Retina (tissue), 1 donor: ENCODE results near the gene PRLHR.
A peak's percentile ranks its signal among the peaks of the same experiment; 100 is the strongest.
"Not testable (repeated sequence)": the region's sequence is repeated elsewhere in the genome, so short reads cannot be mapped to it uniquely, and the experiment has no call there.

Experiments used
- DNase-seq: peaks from one replicate; pipeline ENCODE4 v3.0.0-alpha.2; 2016

PRLHR gene

DNA sequence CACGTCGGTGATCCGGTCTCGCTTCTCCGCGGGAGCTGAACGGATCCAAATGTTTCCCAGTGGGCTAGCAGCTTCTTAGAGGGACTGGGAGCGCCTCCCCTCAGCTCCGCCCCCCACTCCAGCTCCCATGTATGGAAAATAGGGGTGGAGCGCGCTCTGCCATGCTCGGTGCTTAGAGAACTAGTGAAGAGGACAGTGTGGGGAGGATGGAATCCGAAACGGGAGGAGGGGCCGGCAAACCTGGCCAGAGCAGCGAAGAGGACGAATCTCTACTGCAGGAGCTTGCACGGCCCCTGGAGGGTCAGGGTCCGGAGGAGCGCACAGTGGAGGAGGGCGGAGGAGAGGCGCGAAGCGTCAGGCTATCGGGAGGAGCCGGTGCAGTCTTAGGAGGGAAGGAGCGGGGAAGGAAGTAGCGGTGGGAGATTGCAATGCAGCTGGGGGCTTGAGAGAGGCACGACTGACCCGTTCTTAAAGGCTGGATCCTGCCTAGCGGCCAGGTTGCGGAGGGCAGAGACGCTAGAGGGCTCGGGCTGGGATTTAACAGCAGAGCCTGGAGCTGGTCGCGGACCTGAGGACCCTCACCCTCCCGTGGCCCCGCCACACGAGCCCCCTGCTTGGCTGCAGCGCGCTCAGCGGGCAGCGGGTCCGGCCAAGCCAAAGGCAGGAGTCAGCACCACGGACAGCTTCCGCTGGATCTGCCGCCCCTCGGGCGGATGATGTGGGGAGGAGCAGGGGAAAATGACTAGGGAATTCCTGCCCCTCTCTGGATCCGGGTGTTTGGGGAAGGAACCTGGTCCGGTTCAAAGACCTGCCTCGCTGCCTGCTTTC is at the start of gene PRLHR:
TSS of gene PRLHR (minus strand) at position 51 of the 828 bp plus-strand sequence. CDS start 404 bp downstream, outside the sequence.
- DNase-seq, result peak; percentile 81

DNA sequence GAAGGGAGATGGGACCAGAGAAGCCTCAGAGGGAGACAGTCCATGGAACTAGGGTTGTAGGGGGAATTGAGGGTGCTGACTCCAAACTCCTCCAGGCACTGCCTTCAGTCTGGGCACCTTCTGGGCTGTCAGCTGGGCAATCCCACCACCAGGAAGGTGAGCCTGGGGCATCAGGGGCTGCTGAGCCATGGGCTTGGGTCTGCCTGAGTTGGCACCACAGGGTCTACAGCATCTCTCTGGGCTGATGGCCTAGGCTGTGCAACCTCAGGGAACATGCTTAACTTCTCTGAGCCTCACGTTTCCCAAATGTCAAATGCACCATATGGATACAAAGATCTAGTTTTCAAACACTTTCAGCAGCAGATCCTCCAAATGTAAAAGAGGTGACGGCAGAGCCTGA is 46.8 kb upstream of the PRLHR start:
- no peak for DNase-seq

DNA sequence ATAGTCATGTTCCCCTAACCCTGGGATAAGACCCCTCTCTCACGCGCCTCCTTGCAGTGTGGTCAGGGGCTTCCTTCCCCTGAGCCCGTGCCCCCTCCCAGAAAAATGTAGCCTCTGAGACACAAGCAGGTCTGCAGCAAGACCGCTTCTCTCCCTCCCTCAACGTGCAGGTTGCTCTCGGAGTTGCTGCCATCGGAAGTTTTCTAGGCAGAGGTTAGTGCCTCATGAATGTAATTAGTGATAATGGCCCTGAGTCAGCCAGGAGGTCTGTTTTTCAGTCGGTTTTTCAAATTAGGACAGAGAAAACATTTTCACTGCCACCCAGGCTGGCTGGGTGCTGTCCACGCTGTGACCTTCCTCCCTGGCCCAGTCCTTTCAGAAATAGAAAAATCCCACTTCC is 43.2 kb upstream of the PRLHR start:
- no peak for DNase-seq

DNA sequence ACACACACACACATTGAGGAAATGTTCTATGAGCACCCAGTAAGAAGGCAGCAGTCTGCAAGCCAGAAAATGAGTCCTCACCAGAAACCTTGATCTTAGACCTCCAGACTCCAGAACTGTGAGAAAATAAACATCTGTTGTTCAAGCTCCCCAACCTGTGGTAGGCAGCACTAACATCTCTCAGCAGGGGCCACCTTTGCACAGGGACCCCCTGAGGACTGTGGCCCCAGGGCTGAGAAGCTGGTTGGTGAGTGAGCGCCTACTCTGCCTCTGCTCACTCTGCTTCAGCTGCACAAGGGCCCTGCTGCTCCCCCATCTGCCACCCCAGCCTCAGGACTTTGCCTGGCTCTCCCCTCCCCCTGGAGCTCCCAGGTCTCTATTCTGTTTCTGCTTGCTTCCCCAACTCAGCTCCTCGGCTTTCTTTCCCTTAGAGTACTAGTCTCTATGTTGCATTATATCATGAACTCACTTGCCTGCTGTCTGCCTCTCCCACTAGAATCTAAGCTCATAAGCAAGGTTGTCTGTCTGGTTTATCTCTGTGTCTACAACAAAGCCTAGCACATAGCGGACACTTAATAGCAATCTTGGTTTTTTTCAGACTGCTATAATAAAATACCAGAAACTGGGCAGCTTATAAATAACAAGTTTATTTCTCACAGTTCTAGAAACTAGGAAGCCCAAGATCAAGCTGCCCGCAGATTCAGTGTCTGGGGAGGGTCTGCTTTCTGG is 40.4 kb upstream of the PRLHR start:
- DNase-seq, result no peak

DNA sequence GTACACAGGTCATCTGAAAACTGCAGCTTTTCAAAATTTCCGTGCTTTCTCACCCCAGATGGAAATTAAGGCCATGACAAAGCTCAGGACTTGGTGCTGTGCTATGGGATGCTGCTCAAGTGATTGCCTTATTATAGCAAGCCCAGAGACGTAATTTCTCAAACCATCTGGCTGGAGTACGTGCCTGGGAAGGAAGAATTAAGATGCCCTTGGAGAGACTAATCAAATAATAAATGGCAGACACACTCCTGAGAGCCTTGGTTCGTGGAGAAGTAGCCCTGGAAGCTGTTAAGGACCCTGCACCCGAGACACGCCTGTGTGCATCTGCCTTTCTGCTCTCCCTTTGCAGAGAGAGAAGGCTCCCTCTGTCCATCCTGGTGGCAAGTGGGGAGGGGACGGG is 38.3 kb upstream of the PRLHR start:
- no peak for DNase-seq

DNA sequence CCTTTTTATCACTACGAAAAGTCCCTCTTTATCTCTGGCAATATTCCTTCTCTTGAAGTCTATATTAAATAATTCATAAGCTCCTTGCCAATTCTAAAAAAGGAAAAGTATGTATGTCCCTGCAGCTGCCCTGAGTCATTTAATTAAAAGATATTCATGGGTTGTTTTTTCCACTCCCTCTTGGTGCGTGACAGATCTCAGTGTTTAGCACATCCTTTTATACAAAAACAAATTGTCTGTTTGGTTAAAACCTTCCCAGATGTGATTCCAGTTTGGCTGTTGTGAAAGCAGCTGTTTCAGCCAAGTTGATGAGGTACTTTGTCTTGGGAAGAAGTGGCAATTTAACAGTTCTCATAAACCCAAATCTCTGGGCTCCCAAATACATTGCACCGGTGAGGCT is 33.8 kb upstream of the PRLHR start:
- no peak for DNase-seq

DNA sequence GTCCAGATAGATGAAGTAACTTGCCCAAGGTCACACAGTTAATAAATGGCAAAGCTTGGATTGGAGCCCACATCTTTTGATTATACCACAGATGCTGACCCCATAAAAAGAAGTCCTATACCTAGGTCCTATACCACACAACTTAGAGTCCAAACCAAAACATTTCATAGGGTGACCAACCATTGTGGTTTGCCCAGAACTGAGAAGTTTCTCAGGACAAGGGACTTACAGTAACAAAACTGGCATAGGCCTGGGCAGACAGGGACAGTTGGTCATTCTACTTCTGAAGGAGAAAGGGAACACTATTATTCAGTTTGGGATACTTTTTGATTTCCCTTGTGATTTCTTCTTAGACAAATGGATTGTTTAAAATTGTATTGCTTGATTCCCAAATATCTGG is 32.9 kb upstream of the PRLHR start:
- no peak for DNase-seq

DNA sequence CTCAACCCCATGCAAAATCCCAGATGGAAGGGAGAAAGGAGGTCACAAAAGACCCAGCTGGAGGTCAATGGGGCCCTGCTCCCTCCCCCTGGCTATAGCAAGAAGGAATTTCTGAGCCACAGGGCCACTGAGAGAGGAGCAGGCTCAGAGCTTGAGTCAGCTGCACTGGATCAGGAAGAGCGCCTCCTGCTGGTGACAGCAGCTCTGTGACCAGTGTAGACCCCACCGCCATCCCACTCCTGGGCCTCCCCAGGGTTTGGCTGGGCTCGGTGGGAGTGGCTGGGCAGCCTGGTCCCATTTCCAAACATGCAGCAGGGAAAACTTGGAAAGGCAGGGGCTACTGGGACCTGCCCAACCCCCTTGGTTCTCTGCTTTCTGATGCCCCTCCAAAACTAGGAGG is 31.5 kb upstream of the PRLHR start:
- DNase-seq, result no peak

DNA sequence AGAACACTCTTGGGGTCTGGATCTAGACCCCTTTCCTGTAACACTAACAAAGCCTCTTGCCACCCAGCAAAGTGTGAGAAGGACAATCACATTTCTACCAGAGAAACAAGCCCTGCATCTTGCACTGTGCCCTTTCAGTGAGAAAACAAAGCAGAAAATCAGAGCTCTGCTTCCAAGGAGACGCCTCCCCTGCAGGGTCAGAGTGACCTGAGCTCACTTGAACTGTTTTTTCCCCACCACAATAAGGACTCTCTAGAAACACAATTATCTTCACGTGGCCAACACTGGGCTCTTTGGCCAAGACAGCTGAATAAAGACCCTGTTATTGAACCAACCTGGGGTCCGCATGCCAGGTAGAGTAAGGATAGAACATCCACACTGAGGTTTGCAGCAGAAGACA is 30.1 kb upstream of the PRLHR start:
- DNase-seq, result no peak

DNA sequence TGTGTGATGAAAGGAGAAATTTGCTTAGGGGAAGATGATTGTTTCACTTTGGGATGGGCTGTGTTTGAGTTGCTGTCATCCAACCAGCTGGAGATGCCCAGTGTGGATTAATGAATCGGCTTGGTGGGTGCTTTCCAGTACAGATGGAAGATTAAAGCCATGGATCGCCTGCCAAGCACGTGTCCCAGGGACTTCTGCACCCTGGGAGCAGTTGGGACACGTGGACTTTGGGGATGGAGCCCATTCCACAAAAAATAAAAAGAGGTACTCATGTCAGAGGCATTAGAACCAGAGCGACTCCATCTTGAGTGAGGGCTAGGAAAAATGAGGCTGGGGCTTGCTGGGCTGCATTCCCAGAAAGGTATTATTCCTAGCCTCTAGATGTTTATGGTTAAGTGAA is 29.3 kb upstream of the PRLHR start:
- no peak for DNase-seq

DNA sequence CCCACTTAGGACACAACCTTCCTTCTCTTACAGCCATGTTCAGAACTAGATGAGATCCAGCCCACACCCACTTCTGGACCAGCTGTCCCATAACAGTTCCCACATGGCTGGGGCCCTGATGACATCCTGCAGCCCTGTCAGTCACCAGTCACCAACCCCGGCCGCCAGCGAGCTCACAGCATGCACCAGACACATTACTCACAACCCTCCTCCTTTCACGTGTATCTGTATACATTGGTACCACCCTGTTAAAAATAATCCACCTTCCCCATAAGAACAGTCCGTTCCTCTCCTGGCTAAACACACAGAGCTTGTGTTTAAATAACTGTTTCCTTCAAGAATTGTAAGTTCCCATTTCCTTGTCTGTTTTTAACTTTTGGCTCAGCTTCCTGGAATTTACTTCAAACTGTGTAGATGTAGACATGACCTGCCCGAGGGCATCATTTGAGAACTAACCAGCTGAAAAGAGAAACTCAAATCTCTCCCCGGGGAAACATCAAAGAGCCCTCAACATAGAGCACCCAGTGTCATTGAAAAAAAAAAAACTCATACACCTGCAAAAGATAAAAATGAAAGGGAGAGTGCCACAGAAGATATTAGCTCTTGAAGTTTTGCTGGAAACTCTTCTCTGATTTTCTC is 26.0 kb upstream of the PRLHR start:
- DNase-seq, result no peak

DNA sequence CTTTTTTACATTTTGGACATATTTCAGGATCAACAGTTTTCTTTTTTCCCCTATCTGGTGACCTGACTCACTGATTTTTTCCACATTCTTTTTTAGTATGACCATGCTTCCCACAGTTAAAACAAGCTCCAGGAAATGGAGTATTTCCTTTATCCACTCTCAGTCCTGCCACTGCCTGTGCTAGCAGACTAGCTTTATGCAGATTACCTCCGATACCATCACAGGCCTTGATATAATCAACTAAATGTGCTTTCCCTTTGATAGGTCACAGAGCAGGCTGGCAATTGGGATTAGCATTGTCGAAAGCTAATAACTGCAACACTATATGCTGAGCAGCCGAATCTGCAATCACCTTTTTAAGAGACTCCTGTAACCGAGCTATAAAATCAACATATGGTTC is 18.4 kb upstream of the PRLHR start:
- DNase-seq, result not testable (repeated sequence)

DNA sequence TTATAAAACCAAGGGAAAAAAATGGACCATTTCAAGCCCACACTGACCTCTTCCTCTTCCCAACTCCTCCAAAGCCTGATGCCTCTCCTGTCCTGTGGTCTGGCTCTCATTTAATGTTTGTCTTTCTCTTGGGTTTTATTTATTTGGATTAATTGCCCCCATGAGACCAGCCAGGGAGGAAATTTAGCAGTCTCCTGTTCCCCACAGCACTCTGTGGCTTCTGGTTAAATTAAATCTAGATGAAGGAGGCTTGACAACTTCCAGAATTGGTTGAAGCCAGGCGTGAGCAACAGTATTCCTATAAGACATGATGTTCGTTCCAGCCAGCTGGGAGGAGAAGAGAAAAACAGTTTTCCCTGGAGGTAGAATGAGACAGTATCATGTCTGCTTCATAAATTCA is 15.1 kb upstream of the PRLHR start:
- DNase-seq, result no peak

DNA sequence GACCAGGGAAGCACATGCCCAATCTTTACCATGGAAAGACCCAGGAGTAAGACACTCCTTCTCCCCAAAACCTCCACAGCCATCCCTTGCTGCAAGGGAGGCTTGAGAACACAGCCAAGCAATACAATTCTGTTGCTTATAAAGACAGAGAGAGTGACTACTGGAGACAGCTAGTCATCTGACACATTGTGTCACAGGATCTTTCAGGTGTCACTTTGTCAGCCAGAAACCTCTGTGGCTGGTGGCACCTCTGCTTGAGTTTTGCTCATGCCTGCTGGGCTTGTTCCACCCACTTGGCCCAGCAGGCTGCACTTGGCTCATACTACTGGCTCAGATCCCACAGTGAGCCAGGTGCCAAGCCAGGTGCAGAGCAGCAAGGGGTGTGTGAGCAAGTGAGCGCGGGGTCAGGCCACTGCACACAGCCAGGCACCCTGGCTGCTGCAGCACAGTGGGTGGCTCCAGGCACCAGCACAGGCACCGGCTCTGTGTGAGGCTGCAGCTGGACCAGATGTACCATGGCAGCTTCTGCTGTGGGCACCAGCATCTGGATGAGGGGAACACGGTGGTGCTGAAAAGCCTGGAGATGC is 12.4 kb upstream of the PRLHR start:
- DNase-seq, result no peak

DNA sequence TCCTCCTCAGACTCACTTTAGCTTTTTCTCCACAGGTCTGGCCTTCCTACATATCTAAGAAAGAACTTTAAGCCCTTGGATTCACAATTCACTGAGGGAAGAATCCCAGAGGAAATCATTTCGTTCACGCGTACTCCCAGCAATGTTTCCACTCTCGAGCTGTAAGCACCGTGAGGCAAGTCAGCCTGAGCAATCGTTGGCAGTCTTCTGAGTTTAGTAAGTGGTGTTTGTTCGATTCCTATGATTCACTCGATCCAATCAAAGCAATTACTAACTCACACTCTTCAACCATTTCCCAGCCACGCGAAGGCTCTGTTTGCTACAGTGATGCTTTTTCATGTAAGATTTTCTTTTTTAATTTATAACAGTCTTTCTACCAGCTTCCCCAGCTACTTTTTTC is 10.2 kb upstream of the PRLHR start:
- no peak for DNase-seq

DNA sequence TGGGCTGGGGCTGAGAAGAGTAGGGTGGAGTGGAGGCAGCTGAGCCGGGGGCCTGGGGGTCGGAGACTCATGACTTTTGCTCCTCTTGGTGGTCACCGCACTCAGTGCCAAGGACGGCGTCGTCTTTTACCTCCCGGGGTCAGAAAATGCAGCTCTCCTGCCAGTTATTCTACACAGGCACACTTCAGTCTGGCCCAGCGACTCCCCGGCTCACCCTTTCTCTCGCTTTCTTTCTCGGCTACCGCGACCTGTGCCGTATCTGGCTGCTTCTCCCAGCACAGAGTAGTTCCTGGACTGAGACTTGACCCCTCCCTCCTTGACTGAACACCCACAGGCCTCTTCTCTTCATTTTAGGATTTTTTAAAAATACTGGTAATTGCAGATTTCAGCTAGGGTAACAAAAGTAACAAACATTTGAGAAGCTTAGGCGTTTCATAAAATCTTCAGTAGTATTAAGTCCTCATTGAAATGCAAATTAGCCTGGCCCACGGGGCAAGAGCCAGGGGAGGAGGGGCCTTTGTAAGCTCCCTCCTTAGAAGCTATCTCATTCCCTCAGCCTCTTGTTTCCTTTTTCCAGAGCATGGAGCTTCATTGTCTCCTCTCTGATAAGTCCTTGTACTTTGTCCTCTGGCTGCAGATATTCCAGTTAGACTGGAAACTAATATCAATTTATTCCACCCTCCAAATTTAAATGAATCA is 1.1 kb upstream of the PRLHR start:
- no peak for DNase-seq

DNA sequence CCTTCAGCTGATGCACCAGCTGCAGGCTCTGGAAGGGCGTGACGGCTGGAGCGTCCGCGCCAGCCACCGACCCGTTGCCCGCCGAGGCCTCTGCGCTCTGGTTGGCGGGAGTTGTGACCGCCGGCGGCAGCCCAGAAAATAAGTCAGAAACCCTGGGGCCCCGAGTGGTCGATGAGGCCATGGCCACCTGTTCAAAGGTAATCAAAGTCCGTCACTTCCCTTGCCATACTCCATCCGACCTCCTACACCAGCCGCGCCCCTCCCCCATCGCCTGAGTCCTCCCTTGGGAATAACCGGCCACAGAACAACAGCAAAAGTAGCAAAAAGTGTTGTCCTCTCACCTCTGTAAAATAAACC is 406 bp downstream of the PRLHR start:
- no peak for DNase-seq

DNA sequence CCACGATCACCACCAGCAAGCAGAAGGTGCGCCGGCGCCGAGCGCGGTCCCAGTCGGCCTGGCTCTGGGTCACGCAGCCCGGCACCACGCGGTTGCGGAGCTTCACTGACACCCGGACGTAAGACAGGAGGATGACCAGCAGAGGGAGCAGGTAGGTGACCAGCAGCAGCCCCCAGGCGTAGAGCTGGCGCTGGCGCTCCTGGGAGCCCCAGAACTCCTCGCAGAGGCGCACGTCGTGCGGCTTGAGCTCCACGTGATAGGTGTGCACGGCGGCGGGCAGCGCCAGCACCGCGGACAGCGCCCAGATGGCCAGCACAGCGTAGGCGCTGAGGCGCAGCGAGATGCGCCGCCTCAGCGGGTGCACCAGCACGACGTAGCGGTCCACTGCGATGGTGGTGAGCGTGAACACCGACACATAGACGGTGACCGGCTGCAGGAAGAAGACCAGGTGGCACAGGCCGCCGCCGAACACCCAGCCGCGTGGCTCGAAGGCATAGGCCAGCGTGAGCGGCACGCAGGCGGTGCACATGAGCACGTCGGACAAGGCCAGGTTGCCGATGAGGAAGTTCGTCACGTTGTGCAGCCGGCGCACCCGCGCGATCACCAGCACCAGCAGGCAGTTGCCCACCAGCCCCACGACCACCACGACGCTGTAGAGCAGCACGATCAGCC is 920 bp downstream of the PRLHR start:
- peak; percentile 89 for DNase-seq

DNA sequence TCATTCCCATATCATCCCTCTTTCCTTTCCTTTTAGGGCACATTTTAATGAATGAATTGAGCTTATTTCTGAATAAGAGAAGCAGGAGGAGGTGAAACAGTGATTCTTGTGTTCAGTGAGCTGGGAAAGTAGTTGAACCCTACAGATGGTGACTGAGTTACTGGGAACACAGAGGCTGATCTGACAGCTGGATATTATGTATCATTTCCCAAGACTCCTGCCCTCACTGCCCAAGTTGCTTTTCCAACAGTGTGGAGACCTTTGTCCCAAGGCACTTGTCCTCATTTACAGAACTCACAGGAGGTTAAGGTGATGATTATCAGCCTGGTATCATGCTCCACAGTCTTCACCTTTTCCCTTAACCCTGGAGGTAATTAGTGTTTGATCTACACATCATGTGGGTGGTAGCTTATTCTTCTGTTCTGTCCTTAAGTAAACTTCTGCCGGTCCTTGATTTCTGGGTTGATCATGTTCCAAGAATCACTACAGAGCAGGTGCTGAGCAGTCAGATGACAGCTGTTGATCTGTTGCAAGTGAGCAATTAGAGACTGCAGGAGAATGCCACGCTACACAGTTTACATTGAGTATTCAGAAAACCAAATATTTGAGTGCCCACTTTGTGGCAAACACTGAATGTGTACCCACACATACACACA is 2.6 kb downstream of the PRLHR start:
- no peak for DNase-seq

DNA sequence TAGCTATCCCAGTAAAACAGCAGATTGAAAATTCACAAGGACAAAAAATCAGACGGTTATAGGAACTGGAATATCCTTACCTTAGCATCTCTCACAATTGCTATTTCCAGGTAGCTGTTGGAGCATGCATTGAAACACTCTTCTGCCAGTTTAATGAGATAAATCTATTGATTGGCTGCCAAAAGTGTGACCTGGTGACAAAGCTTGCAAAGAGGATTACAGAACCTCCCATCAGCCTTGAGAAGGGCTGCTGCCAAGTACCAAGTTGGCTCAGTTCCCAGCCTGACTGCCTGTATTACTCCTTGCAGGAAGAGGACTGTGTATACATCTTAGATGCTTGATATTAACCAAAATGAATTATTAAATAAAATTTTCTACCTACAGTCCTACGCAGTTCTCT is 5.1 kb downstream of the PRLHR start:
- DNase-seq, result no peak

DNA sequence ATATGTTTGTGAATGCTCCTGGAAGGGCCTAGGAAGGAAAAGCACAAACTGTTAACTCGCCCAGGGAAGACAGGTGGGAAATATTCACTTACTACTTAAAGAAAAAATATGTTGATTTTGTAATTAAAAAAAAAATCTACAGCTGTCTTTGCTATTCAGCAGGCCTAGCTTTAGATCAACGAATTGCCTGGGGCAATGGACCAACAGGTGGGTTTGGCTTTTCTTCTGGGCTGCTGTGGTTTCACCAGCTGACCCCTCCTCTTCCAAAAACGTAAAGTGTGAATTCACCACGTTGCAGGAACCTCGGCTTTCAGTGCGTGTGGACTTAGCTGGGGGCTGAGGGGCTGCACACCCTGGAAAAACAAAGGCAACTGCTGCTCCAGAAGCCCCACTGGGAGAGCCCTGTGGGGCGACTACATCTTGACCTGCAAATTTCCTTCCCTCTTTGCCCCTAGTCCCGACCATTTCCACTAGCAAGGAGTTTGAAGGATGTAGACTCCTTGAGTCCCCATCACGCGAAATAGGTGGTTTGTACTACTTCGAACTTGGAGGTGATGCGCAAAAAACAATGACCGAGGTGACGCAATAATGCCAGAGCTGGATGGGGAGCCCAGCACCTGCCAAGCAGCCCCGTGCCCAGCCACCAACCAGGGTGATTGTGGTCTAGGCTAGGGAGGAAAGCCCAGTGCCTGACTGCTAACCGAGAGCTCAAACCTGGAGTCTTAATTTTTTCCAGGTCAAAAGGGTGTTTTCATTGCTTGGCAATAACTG is 7.4 kb downstream of the PRLHR start:
- DNase-seq, result no peak
